DOHH2 (cell line): Measurements from ENCODE around the gene PDGFD.

ENCODE experiments used
- H3F3A ChIP-seq: fragments of 200-600 bp; sonication (generic), shearing (Covaris generic); 2 replicates; pipeline ENCODE4 v1.6.0; 2016; ENCODE audit warnings: antibody characterized with exemption, mild to moderate bottlenecking; ENCODE audit not compliant: control insufficient read depth, insufficient read depth
- H3K27ac ChIP-seq: fragments of 200-600 bp; sonication (generic); 2 replicates; pipeline ENCODE4 v1.5.1; 2014; ENCODE audit warnings: low read depth, mild to moderate bottlenecking, low read length, moderate library complexity
- H3K27me3 ChIP-seq: fragments of 200-600 bp; sonication (generic); 2 replicates; pipeline ENCODE4 v1.6.1; 2014; ENCODE audit warnings: mild to moderate bottlenecking, low read length, mixed read lengths; ENCODE audit not compliant: control insufficient read depth
- H3K36me3 ChIP-seq: fragments of 200-600 bp; sonication (generic); 2 replicates; pipeline ENCODE4 v1.6.1; 2014; ENCODE audit warnings: mild to moderate bottlenecking, low read length, moderate library complexity, mixed read lengths; ENCODE audit not compliant: control insufficient read depth
- H3K4me1 ChIP-seq: fragments of 200-600 bp; sonication (generic); 2 replicates; pipeline ENCODE4 v1.6.1; 2014; ENCODE audit warnings: mild to moderate bottlenecking, low read length, mixed read lengths; ENCODE audit not compliant: control insufficient read depth
- H3K4me2 ChIP-seq: fragments of 200-600 bp; sonication (generic); 2 replicates; pipeline ENCODE4 v1.6.0; 2014; ENCODE audit warnings: mild to moderate bottlenecking, low read length, moderate library complexity
- H3K4me3 ChIP-seq: fragments of 200-600 bp; sonication (generic); 2 replicates; pipeline ENCODE4 v1.5.1; 2014; ENCODE audit warnings: mild to moderate bottlenecking, low read length, mixed read lengths
- H3K79me2 ChIP-seq: fragments of 200-600 bp; sonication (generic); 2 replicates; pipeline ENCODE4 v1.6.1; 2014; ENCODE audit warnings: mild to moderate bottlenecking, low read length, mixed read lengths; ENCODE audit not compliant: control insufficient read depth
- H3K9me2 ChIP-seq: fragments of 200-600 bp; sonication (generic); replicated peaks from 2 replicates; pipeline ENCODE4 v1.6.1; 2014; ENCODE audit warnings: mild to moderate bottlenecking, low read length, mixed read lengths; ENCODE audit not compliant: control insufficient read depth
- H3K9me3 ChIP-seq: fragments of 200-600 bp; sonication (generic); 2 replicates; pipeline ENCODE4 v1.6.1; 2014; ENCODE audit warnings: antibody characterized with exemption, low read length, mixed read lengths; ENCODE audit not compliant: control insufficient read depth, insufficient read depth
- H4K20me1 ChIP-seq: fragments of 200-600 bp; sonication (generic); 2 replicates; pipeline ENCODE4 v1.6.0; 2014; ENCODE audit warnings: low read depth, mild to moderate bottlenecking, antibody characterized with exemption, low read length, moderate library complexity; ENCODE audit not compliant: control insufficient read depth, insufficient read depth
- CTCF ChIP-seq: fragments of 200-600 bp; sonication (generic); IDR thresholded peaks from one replicate; pipeline ENCODE4 v1.5.1; 2014; ENCODE audit warnings: antibody characterized with exemption, mild to moderate bottlenecking, low read depth, low read length; ENCODE audit not compliant: poor library complexity, severe bottlenecking
- EZH2phosphoT487 ChIP-seq: fragments of 200-600 bp; sonication (generic); IDR thresholded peaks from 2 replicates; pipeline ENCODE4 v1.6.1; 2017; ENCODE audit warnings: borderline replicate concordance, mild to moderate bottlenecking, antibody characterized with exemption, low read length, moderate library complexity, mixed read lengths

The PDGFD gene

GRCh38 chr11:103949781-103950180, 214.2 kb downstream of the PDGFD start:
- no peak overlapping the region for H3K4me2 ChIP-seq
- no peaks in the 10 kb centered on the region for H3K27me3 ChIP-seq

GRCh38 chr11:103948187-103948763, 215.7 kb downstream of the PDGFD start:
- Histone ChIP-seq H3K4me2 (no peak overlapping the region), H3K4me3 (no peak overlapping the region), H3F3A (no peaks in the 10 kb centered on the region), H3K27ac (no peak overlapping the region), H3K9me2 (no peaks in the 10 kb centered on the region), H3K79me2 (no peaks in the 10 kb centered on the region), H4K20me1 (no peaks in the 10 kb centered on the region), H3K4me1 (peaks cover 9% of the 10 kb centered on the region), H3K27me3 (no peaks in the 10 kb centered on the region), H3K9me3 (no peaks in the 10 kb centered on the region), H3K36me3 (peaks cover 7% of the 10 kb centered on the region; the same call in 1 of the 2 replicates)
- TF ChIP-seq CTCF = no peak
- no peak for TF ChIP-seq EZH2phosphoT487

More at GRCh38 chr11:103949781-103950180, 214.2 kb downstream of the PDGFD start:
- Histone ChIP-seq H3K36me3 (peaks cover 7% of the 10 kb centered on the region; the same call in 1 of the 2 replicates), H3K79me2 (no peaks in the 10 kb centered on the region), H3F3A (no peaks in the 10 kb centered on the region), H3K9me3 (no peaks in the 10 kb centered on the region), H4K20me1 (no peaks in the 10 kb centered on the region), H3K4me3 (no peak overlapping the region), H3K27ac (no peak overlapping the region), H3K9me2 (no peaks in the 10 kb centered on the region), H3K4me1 (peaks cover 9% of the 10 kb centered on the region)
- TF ChIP-seq EZH2phosphoT487 (no peak), CTCF (no peak)

GRCh38 chr11:103947546-103947919, 216.4 kb downstream of the PDGFD start:
- Histone ChIP-seq H3K4me1 (peaks cover 9% of the 10 kb centered on the region), H3F3A (no peaks in the 10 kb centered on the region), H3K79me2 (no peaks in the 10 kb centered on the region), H4K20me1 (no peaks in the 10 kb centered on the region), H3K4me3 (no peak overlapping the region), H3K27ac (no peak overlapping the region), H3K36me3 (peaks cover 7% of the 10 kb centered on the region; the same call in 1 of the 2 replicates), H3K9me3 (no peaks in the 10 kb centered on the region), H3K27me3 (no peaks in the 10 kb centered on the region), H3K4me2 (no peak overlapping the region), H3K9me2 (no peaks in the 10 kb centered on the region)
- TF ChIP-seq CTCF (no peak), EZH2phosphoT487 (no peak)
